Tongue (tissue), 3 donors: ENCODE data around the gene GNAI2. TPM values are rescaled to one million over a fixed set of nuclear protein-coding genes. Genes with fewer than 3 reads are reported as not detected.

Experiments used
- DNase-seq: peaks from one replicate; pipeline ENCODE4 v3.0.0-alpha.2; 2015
- small RNA-seq: library from RNA; depleted of rRNA; stranded (forward); fragments of <200 nt; gene quantifications from one replicate; pipeline ENCODE3, GENCODE V24; 2014; ENCODE audit warnings: low replicate concordance
- total RNA-seq: library from RNA; depleted of rRNA; stranded (reverse); fragments of >200 nt; gene quantifications from one replicate; pipeline ENCODE4 v1.2.3, GENCODE V29; 2014

The GNAI2 gene
- total RNA-seq, 1 donor from 2014 or later: 120 TPM

DNA sequence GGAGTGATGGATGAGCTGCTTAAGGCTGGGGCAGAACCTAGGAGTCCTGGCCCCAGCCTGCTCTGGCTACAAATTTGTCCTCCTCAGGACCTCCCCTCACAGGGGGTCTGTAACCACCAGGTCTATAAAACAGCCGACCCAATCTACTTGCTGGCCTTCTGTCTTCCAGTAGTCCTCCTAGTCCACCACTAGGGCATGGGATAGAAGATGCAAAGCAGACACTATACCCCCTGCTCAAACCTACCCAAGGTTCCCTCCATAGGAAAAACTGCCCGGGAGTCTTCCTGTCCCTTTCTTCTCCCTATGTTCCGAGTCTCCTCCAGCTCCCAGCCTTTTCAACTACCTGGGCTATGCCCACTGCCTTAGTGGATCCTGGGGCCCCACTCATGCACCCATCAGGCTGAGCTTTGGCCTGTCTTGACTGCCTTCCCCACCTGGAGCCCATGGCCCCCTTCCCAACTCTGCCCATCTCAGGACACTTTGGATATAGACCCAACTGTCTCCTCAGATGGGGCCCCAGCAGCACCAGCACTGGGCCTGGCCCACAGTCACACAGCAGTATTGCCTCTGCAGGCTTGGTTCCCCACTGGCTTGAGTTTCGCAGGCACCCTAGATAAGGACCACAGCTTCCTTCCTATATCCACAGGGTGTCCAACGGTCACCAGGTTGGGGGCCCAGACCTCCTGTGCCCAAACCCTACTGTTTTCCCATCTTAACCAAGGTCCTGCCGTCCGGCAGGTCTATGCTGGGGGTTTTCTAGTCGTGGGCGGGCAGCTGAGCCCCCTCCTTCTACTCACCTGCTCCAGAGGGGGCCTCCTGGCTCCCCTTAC is 62.1 kb downstream of the GNAI2 start:
- no peak for DNase-seq

DNA sequence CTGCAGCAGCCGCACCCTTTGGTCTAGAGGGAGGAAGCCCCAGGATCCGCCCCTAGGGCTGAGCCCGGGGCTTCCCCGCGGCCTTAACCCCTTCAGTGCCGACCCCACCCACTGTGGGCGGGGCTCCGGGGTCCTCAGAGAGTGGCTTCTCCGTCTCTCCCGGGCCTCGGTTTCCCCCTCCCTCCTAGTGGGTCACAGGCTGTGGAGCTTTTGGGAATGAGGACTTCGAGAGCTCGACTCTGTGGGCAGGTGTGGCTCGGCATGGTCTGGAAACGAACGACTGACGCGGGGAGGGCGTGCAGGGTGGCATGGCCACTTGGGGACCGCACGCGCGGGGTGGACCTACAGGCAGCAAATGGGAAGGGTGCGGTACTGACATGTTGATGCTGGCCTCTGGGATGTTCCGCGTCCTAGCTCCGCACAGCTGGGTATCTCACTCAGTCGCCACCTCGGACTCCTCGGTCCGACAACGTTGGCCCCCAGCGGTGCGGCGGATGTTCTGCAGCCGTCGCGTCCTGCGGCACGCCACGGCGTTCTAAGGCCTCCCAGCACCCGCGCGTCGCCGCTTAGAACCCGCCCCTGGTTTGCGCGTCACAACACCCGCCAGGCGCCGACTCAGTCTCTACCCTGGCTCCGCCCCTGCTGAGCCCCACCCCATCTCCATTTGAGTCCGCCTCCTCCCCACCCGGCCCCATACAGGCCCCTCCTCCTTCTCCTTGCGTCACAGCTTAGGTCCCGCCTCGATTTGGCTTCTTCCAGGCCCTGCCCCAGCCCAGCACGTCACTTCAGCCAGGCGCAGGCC is 63.0 kb downstream of the GNAI2 start, which contains the start of the genes HYAL3 and NAA80:
Gene HYAL3 (minus strand): TSS at position 570 of the 802 bp plus-strand sequence. CDS start 3,803 bp downstream, outside the sequence.
Gene NAA80 (minus strand): TSS at position 570 of the 802 bp plus-strand sequence. CDS start 1,942 bp downstream, outside the sequence.
- peak; percentile 100 for DNase-seq

DNA sequence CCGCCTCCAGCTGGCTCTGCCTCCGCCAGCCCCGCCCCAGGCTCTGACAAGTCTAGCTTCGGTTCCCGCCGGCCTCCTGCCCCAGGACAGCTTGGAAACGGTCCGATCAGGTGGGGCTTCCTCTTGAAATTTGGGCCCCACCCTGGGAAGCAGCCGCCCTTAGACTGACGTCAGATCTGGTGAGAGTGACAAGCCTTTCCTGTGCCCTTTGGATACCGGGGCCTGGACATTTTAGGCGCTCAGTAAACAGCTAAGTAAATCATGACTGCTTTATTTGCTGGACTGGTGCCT is 63.6 kb downstream of the GNAI2 start:
- DNase-seq: no peak

DNA sequence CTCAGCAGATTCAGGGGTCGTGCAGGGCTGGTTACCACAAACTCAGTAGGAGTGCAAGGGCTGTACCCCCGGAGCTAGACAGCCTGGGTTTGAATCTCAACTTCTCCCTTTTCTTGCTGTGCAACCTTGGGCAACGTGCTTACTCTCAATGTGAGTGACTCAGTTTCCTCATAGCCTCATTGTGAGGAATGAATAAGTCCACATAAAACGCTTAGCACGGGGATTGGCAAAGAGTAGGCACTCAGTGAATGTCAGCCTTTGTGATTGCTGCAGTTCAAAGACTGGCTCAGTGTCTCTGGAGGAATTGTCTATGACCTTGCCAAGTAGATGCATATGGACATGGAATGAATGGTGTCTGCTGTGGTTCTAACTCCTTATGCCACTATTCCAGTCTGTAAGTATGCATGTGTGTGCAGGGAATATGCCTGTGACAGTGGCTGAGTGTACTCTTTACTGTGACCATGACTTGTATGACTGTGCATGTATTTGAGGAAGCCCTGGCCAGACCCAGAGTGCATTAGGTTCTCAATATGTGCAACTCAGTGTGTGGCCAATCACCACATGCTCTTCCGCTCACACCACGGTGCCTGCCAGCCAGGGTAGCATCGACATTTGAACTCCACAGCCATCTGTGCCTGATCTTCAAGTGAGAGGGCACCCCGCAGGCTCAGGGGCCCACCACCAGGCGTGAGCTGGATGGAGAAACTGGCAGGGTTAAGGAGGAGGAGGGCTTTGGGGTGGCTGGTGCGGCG is 64.1 kb downstream of the GNAI2 start:
- peak; percentile 42 for DNase-seq

DNA sequence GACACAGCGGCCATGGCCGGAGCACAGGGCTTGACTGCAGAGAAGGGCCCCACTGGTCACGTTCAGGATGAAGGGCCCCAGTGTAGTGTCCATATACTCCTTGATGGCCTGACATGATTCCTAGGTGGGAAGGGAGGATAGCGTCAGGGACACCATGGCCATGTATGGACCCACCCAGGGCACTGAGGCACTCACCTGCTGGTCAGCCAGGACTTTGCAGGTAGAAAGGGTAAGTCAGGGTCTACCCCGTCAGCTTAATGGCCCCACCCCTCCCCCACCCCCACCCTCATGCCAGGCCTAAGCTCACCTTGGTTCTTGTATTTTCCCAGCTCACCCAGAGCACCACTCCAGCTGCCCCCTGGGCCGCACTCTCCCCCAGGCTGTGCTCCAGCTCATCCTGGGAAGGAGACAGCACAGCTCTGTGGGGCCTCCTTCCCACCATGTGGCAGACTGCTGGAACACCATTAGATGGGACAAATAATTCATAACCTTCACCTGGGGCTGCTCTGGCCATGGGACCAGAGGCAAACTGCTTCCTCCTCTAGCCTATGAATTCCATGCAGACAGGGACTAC is 64.8 kb downstream of the GNAI2 start:
- no peak for DNase-seq

DNA sequence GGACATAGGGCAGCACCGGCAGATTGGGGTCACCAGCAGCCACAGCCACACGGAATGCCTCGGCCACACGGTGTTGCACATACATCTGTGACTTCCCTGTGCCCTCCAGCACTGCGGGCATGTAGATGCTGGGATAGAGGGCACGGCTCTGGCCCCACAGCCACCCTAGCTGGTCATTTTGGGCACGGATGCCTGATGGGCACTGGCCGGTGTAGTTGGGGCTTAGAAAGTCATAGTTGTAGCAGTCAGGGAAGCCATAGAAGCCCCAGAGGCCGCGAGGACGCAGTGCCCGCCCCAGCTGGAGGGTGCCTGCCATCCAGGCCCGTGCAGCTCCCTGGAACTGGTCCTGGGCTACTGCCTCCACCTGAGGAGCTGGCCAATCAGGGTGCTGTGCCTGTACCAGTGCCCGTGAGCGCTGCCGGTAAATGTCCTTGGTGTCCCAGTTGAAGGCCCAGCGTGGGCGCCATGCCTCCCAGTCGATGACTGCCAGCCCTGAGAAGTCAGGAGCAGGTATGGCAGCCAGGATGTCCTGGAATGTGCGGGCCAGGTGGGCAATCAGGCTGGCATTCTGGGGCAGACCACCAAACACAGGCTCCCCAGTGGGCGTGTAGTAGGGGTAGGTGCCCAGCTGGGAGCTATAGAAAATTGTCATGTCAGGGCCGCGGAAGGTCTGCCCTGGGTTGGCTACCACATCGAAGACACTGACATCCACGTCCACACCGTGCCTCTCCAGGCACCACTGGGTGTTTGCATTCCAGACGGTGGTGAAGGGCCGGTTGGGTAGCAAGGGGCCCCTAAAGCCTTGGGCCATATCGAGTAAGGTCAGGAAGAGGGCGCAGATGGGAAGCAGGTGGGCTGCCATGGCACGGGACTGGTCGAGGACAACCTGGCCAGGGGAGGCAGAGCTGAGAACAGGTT is 66.3 kb downstream of the GNAI2 start:
- no peak for DNase-seq

DNA sequence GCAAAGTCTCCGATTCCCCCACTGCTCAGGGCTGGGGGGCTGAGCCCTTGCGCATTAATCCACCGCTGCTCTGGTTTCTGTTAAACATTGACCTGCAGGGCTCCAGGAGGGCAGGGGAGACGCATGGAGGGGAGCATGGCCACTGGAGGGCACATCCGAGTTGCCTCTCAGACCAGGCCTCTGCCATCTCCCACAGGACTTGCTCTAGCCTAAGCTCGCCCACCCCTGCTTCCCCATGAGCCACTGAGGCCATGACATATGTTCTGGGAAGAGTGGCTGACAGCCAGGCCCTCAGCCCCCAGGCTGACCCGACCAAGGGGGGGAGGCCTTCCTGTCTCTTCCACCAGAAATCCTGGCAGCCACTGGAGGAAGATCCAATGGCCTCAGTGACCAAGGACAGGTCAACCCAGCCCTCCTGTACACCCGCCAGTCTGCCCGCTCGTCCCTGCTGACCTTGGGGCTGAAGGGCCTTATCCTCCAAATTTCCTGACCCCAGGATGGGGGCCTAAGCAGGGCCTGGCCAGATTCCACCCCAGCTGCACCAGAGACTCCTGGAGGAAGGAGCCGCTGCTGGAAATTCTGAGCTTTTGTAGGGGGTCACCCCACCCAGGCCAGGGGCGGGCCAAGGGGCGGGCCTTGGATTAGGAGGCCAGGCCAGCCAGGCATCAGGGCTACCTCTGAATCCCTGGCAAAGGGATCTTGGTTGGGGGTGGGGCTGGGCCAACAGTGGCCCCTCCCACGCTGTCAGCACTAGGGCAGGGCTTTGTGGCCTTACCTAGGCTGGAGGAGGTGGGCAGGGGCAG is 67.2 kb downstream of the GNAI2 start, which contains the start of gene HYAL1:
Gene HYAL1 (minus strand): TSS at position 562 of the 803 bp plus-strand sequence. CDS start 618 bp downstream, outside the sequence.
- no peak for DNase-seq

DNA sequence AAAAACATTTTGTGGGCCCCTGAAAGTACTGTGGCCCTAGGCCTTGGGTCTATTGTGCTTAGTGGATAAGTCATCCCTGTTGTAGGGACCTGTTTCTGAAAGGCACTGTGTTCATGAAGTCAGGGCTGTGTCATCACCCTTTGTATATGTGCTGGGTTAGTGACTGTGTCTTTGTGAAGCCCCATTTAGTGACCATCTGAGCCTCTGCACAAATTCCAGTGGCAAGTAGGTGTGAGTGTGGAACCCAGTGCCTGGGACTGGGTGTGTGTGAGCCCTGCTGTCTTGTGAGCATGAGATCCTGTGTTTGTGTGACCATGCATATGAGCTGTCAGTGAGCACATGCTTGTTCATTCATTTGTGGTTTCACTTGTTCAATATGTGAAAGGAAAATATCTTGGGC is 68.6 kb downstream of the GNAI2 start:
- DNase-seq: no peak

Small RNA genes within 50 kb of the gene (small RNA-seq; reads per million reads assigned to genes)
- gene MIR5787: not detected

Other genes with a start within 250 kb of the GNAI2 start
- 204 TPM for gene RBM5, start 147.3 kb upstream of the GNAI2 start, total RNA-seq
- 43.3 TPM for gene SEMA3F, start 80.9 kb upstream of the GNAI2 start, total RNA-seq
- not detected for gene GNAT1, start 44.6 kb upstream of the GNAI2 start, total RNA-seq
- gene SLC38A3, start 30.9 kb upstream of the GNAI2 start, total RNA-seq: 1.2 TPM
- 45.2 TPM for gene SEMA3B, start 32.9 kb downstream of the GNAI2 start, total RNA-seq
- 17.1 TPM for gene LSMEM2, start 42.9 kb downstream of the GNAI2 start, total RNA-seq
- 37.8 TPM for gene IFRD2, start 56.2 kb downstream of the GNAI2 start, total RNA-seq
- gene HYAL3, start 63.2 kb downstream of the GNAI2 start, total RNA-seq: 3.1 TPM
- gene NAA80, start 63.2 kb downstream of the GNAI2 start, total RNA-seq: 5.6 TPM
- 1.2 TPM for gene HYAL1, start 67.4 kb downstream of the GNAI2 start, total RNA-seq
- 53.9 TPM for gene HYAL2, start 86.5 kb downstream of the GNAI2 start, total RNA-seq
- 40.0 TPM for gene TUSC2, start 92.0 kb downstream of the GNAI2 start, total RNA-seq
- 43.2 TPM for gene RASSF1, start 104.6 kb downstream of the GNAI2 start, total RNA-seq
- not detected for gene ZMYND10, start 109.5 kb downstream of the GNAI2 start, total RNA-seq
- 19.4 TPM for gene NPRL2, start 114.6 kb downstream of the GNAI2 start, total RNA-seq
- 10.6 TPM for gene CYB561D2, start 114.7 kb downstream of the GNAI2 start, total RNA-seq
- gene TMEM115, start 123.3 kb downstream of the GNAI2 start, total RNA-seq: 30.4 TPM